ENCODE data around the gene GPR55.

The GPR55 gene

DNA sequence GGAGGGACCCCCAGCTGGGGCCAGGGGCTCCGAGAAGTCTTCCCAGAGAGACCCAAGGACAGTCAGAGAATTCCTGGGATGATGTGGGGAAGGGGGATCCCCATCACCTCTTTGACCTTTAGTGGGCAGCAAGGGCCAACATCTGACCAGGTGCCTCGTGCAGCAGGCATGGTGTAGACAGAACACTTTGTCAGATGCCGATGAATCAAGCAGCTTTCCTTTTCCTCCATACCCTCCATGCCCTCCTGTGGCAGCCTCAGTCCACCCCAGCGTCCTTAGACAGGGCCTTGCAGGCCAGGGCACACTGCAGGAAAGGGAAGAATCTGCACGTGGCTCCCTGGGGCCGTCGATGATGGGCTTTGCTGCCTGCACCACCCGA lies 26.3 kb downstream of the GPR55 start:
- no peaks in the 10 kb centered on the region for H3K27me3 ChIP-seq (ENCODE audit: insufficient read depth, poor library complexity, severe bottlenecking)
- TF ChIP-seq GABPA (IDR thresholded peaks at IDR 0.05; ENCODE audit: low read depth) = no peak
- TF ChIP-seq, protein P1, sequence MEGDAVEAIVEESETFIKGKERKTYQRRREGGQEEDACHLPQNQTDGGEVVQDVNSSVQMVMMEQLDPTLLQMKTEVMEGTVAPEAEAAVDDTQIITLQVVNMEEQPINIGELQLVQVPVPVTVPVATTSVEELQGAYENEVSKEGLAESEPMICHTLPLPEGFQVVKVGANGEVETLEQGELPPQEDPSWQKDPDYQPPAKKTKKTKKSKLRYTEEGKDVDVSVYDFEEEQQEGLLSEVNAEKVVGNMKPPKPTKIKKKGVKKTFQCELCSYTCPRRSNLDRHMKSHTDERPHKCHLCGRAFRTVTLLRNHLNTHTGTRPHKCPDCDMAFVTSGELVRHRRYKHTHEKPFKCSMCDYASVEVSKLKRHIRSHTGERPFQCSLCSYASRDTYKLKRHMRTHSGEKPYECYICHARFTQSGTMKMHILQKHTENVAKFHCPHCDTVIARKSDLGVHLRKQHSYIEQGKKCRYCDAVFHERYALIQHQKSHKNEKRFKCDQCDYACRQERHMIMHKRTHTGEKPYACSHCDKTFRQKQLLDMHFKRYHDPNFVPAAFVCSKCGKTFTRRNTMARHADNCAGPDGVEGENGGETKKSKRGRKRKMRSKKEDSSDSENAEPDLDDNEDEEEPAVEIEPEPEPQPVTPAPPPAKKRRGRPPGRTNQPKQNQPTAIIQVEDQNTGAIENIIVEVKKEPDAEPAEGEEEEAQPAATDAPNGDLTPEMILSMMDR (IDR thresholded peaks at IDR 0.05; ENCODE audit: insufficient read depth, low read length) = no peak
- DNase-seq (ENCODE audit: low read depth in 1 of 2, low spot score in 1 of 2) = no peak
- H3K4me3 ChIP-seq (replicated peaks; ENCODE audit: insufficient read depth, low read length) = no peak overlapping the region
- no peak overlapping the region for H3K27ac ChIP-seq (replicated peaks)

- no peak overlapping the region for H3K27ac ChIP-seq (replicated peaks)
- no peak overlapping the region for H3K4me3 ChIP-seq (replicated peaks; ENCODE audit: insufficient read depth, low read length)
- TF ChIP-seq GABPA (IDR thresholded peaks at IDR 0.05; ENCODE audit: low read depth) (no peak), SPI1 (IDR thresholded peaks at IDR 0.05; ENCODE audit: borderline replicate concordance, low read depth) (no peak), REST (IDR thresholded peaks at IDR 0.05; ENCODE audit: insufficient replicate concordance, low read depth) (no peak), POLR2AphosphoS5 (IDR thresholded peaks at IDR 0.05; ENCODE audit: low read depth) (no peak)
- TF ChIP-seq, protein P1 (IDR thresholded peaks at IDR 0.05; ENCODE audit: insufficient read depth, low read length) = no peak
- no peak for DNase-seq (ENCODE audit: low read depth in 1 of 2, low spot score in 1 of 2)
- no peaks in the 10 kb centered on the region for H3K27me3 ChIP-seq (ENCODE audit: insufficient read depth, poor library complexity, severe bottlenecking)
These were observed 26.9 kb downstream of the GPR55 start for GRCh38 chr2:230898016-230898712.

DNA sequence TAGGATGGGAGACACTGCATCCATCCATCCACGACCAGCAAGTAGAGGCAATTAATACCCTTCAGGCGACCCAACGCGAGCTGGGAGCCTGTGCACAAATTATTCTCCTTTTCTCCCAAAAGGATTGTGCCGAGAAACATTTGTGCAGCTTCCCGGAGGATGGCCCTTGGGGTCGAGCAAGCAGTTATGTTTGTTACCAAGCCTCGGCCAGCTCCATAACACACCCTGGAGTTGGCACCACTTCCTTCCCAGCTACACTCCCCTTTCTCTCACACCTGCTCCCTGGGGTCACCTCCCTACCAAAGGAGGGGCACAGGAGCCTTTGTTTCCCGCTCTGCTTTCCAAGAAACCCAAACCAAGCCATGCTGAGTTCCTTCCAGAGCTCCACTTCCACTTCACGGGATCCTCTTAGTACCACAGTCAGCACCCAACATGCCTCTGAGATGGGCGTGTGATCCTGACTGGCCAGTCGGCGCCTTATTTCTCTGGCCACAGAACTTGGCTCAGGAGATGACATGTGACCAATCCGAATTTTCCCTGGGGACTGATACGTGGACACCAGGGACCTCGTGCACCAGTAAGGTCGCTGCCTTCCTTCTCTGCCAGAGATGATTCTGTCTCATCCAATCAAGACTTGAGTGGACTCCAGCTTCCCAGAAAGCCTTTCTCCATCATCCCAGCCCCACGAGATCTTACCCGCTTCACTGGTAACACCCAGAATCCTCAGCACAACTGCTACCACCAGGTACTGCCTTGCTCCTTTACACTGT lies 28.5 kb downstream of the GPR55 start:
- Histone ChIP-seq H3K27ac (replicated peaks) (no peak overlapping the region), H3K4me3 (replicated peaks; ENCODE audit: insufficient read depth, low read length) (no peak overlapping the region), H3K27me3 (ENCODE audit: insufficient read depth, poor library complexity, severe bottlenecking) (no peaks in the 10 kb centered on the region)
- TF ChIP-seq SPI1 (IDR thresholded peaks at IDR 0.05; ENCODE audit: borderline replicate concordance, low read depth) (no peak), POLR2AphosphoS5 (IDR thresholded peaks at IDR 0.05; ENCODE audit: low read depth) (no peak), GABPA (IDR thresholded peaks at IDR 0.05; ENCODE audit: low read depth) (no peak), REST (IDR thresholded peaks at IDR 0.05; ENCODE audit: insufficient replicate concordance, low read depth) (no peak)
- TF ChIP-seq, protein P1 (IDR thresholded peaks at IDR 0.05; ENCODE audit: insufficient read depth, low read length) = no peak
- no peak for DNase-seq (ENCODE audit: low read depth in 1 of 2, low spot score in 1 of 2)

All from HL-60 (cell line).